Mesodermal cell (in vitro differentiated cells): Measurements from ENCODE around the gene PPIG. TPM values are rescaled to one million over a fixed set of nuclear protein-coding genes. Genes with fewer than 3 reads are reported as not detected.
A peak's percentile ranks its signal among the peaks of the same experiment; 100 is the strongest.
"Not testable (repeated sequence)": the region's sequence is repeated elsewhere in the genome, so short reads cannot be mapped to it uniquely, and the experiment has no call there.

Source experiments
- H3K27ac ChIP-seq: 2 replicates; pipeline ENCODE4 v1.7.0; 2013; ENCODE audit warnings: mild to moderate bottlenecking, low read depth, low read length, moderate library complexity; ENCODE audit not compliant: severe bottlenecking
- H3K36me3 ChIP-seq: 2 replicates; pipeline ENCODE4 v1.7.1; 2013; ENCODE audit warnings: mild to moderate bottlenecking, low read length, moderate library complexity; ENCODE audit not compliant: control insufficient read depth, insufficient read depth
- H3K4me1 ChIP-seq: one replicate; pipeline ENCODE4 v1.7.1; 2013; ENCODE audit warnings: mild to moderate bottlenecking, low read length; ENCODE audit not compliant: insufficient read depth, control insufficient read depth, poor library complexity, severe bottlenecking
- H3K4me3 ChIP-seq: 2 replicates; pipeline ENCODE4 v1.7.0; 2013; ENCODE audit warnings: low read length, control low read depth, mild to moderate bottlenecking; ENCODE audit not compliant: insufficient read depth, poor library complexity, severe bottlenecking; ENCODE audit errors: extremely low read depth
- H3K9me3 ChIP-seq: 2 replicates; pipeline ENCODE4 v1.7.1; 2013; ENCODE audit warnings: mild to moderate bottlenecking, low read length, moderate library complexity; ENCODE audit not compliant: control insufficient read depth
- WGBS, 2 experiments: methylation state at CpG; one replicate each; pipeline ENCODE4 v1.1.5; 2013; ENCODE audit warnings: missing lambda C conversion rate in 2 of 2; ENCODE audit not compliant: insufficient coverage in 2 of 2; 5-methylcytosine and 5-hydroxymethylcytosine counted together
- polyA plus RNA-seq, 2 experiments: library from polyadenylated mRNA; stranded (reverse); fragments of 50-300 nt; gene quantifications; one replicate each; pipeline ENCODE4 v1.2.3, GENCODE V29; 2013

The PPIG gene
- polyA plus RNA-seq (2013, experiment 1 of 2): 42.3 TPM
- 59.5 TPM for polyA plus RNA-seq (2013, experiment 2 of 2)

- Histone ChIP-seq H3K4me3 (peak within 1 kb of the TSS; percentile 88), H3K4me1 (no peaks in the 10 kb centered on the region), H3K36me3 (peaks cover 4% of the 10 kb centered on the region), H3K27ac (peak within 1 kb of the TSS; percentile 87), H3K9me3 (peaks cover 4% of the 10 kb centered on the region)
- 2 to 5% methylated on average over 33 to 35 of the region's 49 CpGs for WGBS, 2 experiments
Measured at GRCh38 chr2:169584005-169584877, at the start of gene PPIG. TSS of gene PPIG (plus strand) at chr2:169584351. CDS start at chr2:169604042, 19,691 bp downstream.

GRCh38 chr2:169539460-169539859, 44.7 kb upstream of the PPIG start:
- H3K4me1 ChIP-seq, H3K4me3 ChIP-seq, H3K9me3 ChIP-seq, H3K27ac ChIP-seq: not testable (repeated sequence)
- peaks cover 25% of the 10 kb centered on the region for H3K36me3 ChIP-seq
- 83 to 93% methylated on average over 1 to 2 of the region's 2 CpGs for WGBS, 2 experiments

GRCh38 chr2:169540146-169540545, 44.0 kb upstream of the PPIG start:
- H3K36me3 ChIP-seq: peaks cover 25% of the 10 kb centered on the region
- no peak overlapping the region for H3K4me3 ChIP-seq
- no CpG with 5 or more reads among the region's 2 CpGs for WGBS, 2 experiments
- H3K9me3 ChIP-seq: no peaks in the 10 kb centered on the region
- H3K27ac ChIP-seq: no peak overlapping the region
- no peaks in the 10 kb centered on the region for H3K4me1 ChIP-seq

- Histone ChIP-seq H3K36me3 (peaks cover 34% of the 10 kb centered on the region), H3K9me3 (no peaks in the 10 kb centered on the region), H3K4me1 (no peaks in the 10 kb centered on the region), H3K27ac (no peak overlapping the region), H3K4me3 (no peak overlapping the region)
- 60% methylated on average over 1 of the region's 3 CpGs; no CpG with 5 or more reads in 1 of the 2 experiments for WGBS, 2 experiments
Measured at GRCh38 chr2:169542433-169542832, 41.7 kb upstream of the PPIG start.

- 100% methylated on average over 1 to 2 of the region's 2 CpGs for WGBS, 2 experiments
- H3K4me1 ChIP-seq: no peaks in the 10 kb centered on the region
Measured at GRCh38 chr2:169546756-169547155, 37.4 kb upstream of the PPIG start.

GRCh38 chr2:169561364-169561763, 22.8 kb upstream of the PPIG start:
- Histone ChIP-seq H3K27ac (no peak overlapping the region), H3K4me3 (no peak overlapping the region), H3K36me3 (peaks cover 31% of the 10 kb centered on the region), H3K4me1 (no peaks in the 10 kb centered on the region), H3K9me3 (no peaks in the 10 kb centered on the region)
- WGBS, 2 experiments: no CpG with 5 or more reads among the region's 1 CpG

More at GRCh38 chr2:169546756-169547155, 37.4 kb upstream of the PPIG start:
- peaks cover 50% of the 10 kb centered on the region for H3K36me3 ChIP-seq
- H3K9me3 ChIP-seq: no peaks in the 10 kb centered on the region
- no peak overlapping the region for H3K27ac ChIP-seq
- H3K4me3 ChIP-seq: no peak overlapping the region

GRCh38 chr2:169562084-169562483, 22.1 kb upstream of the PPIG start:
- H3K36me3 ChIP-seq: peaks cover 35% of the 10 kb centered on the region
- H3K9me3 ChIP-seq, H3K4me3 ChIP-seq, H3K27ac ChIP-seq, H3K4me1 ChIP-seq: not testable (repeated sequence)
- WGBS, 2 experiments: 100% methylated on average over 1 of the region's 5 CpGs; no CpG with 5 or more reads in 1 of the 2 experiments

GRCh38 chr2:169562519-169562918, 21.6 kb upstream of the PPIG start:
- WGBS, 2 experiments: 83 to 94% methylated on average over 1 to 2 of the region's 2 CpGs
- peaks cover 35% of the 10 kb centered on the region for H3K36me3 ChIP-seq
- H3K4me1 ChIP-seq: no peaks in the 10 kb centered on the region
- no peak overlapping the region for H3K27ac ChIP-seq
- no peak overlapping the region for H3K4me3 ChIP-seq
- no peaks in the 10 kb centered on the region for H3K9me3 ChIP-seq

DNA sequence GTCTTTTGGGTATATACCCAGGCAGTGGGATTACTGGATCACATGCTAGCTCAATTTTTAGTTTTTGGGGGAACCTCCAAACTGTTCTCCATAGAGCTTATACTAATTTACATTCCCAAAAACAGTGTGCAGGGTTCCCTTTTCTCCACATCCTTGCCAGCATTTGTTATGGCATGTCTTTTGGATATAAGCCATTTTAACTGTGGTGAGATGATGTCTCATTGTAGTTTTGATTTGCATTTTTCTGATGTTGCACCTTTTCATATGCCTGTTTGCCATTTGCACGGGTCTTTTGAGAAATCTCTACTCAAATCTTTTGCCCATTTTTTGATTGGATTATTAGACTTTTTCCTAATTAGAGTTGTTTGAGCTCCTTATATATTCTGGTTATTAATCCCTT, 18.5 kb upstream of the PPIG start:
- H3K27ac ChIP-seq: no peak overlapping the region
- H3K36me3 ChIP-seq: peaks cover 23% of the 10 kb centered on the region
- no peaks in the 10 kb centered on the region for H3K4me1 ChIP-seq
- H3K4me3 ChIP-seq: no peak overlapping the region
- no peaks in the 10 kb centered on the region for H3K9me3 ChIP-seq
- WGBS, 2 experiments: no CpG with 5 or more reads among the region's 1 CpG

GRCh38 chr2:169569948-169570347, 14.2 kb upstream of the PPIG start:
- Histone ChIP-seq H3K36me3 (peaks cover 25% of the 10 kb centered on the region), H3K4me1 (no peaks in the 10 kb centered on the region), H3K9me3 (no peaks in the 10 kb centered on the region), H3K27ac (no peak overlapping the region), H3K4me3 (no peak overlapping the region)
- 100% methylated on average over 2 of the region's 2 CpGs; no CpG with 5 or more reads in 1 of the 2 experiments for WGBS, 2 experiments

- H3K27ac ChIP-seq, H3K4me3 ChIP-seq, H3K9me3 ChIP-seq, H3K4me1 ChIP-seq: not testable (repeated sequence)
- H3K36me3 ChIP-seq: peaks cover 21% of the 10 kb centered on the region
- 95 to 100% methylated on average over 2 to 3 of the region's 4 CpGs for WGBS, 2 experiments
Measured at GRCh38 chr2:169570752-169571151, 13.4 kb upstream of the PPIG start.
